Ovary (tissue), 9 donors: ENCODE data around the gene DNAH9. TPM values are rescaled to one million over a fixed set of nuclear protein-coding genes. Genes with fewer than 3 reads are reported as not detected.
"Not testable (repeated sequence)": the region's sequence is repeated elsewhere in the genome, so short reads cannot be mapped to it uniquely, and the experiment has no call there.

Experiments used
- DNase-seq, 5 donors: peaks; one replicate each; pipeline ENCODE4 v3.0.0-alpha.2; 2019 to 2020
- H3K27ac ChIP-seq, 2 donors: fragments of 200-600 bp; one replicate each; pipeline versions ENCODE4 v1.5.1 to v1.8.0; 2019 to 2022
- H3K27me3 ChIP-seq: fragments of 200-600 bp; one replicate; pipeline ENCODE4 v1.8.0; 2022
- H3K36me3 ChIP-seq: fragments of 200-600 bp; sonication (generic); one replicate; pipeline ENCODE4 v1.5.1; 2019
- H3K4me1 ChIP-seq: one replicate; pipeline ENCODE4 v1.8.1; 2013; ENCODE audit warnings: mild to moderate bottlenecking, moderate library complexity; ENCODE audit not compliant: insufficient read depth
- H3K4me3 ChIP-seq: fragments of 200-600 bp; sonication (generic); one replicate; pipeline ENCODE4 v1.5.1; 2017
- H3K9me3 ChIP-seq, 2 donors: fragments of 200-600 bp in 1 of 2; sonication (generic) in 1 of 2; one replicate each; pipeline versions ENCODE4 v1.5.1 to v1.8.1; 2013 to 2019; ENCODE audit warnings: mild to moderate bottlenecking in 1 of 2, moderate library complexity in 1 of 2
- CTCF ChIP-seq, 3 donors: fragments of 450-650 bp in 2 of 3; fragments of 200-600 bp in 1 of 3; IDR thresholded peaks; one replicate each; pipeline versions ENCODE4 v1.5.1 to v1.8.0; 2016 to 2022; ENCODE audit warnings: antibody characterized with exemption in 3 of 3, mild to moderate bottlenecking in 1 of 3
- EP300 ChIP-seq: sonication (generic); formaldehyde crosslinking; IDR thresholded peaks from one replicate; pipeline ENCODE4 v1.6.1; 2017; ENCODE audit warnings: antibody characterized with exemption
- POLR2A ChIP-seq: fragments of 450-650 bp; IDR thresholded peaks from one replicate; pipeline ENCODE4 v1.6.1; 2017; ENCODE audit warnings: antibody characterized with exemption, mild to moderate bottlenecking, moderate library complexity
- WGBS, 3 donors: extraction: QIAGEN DNeasy Blood & Tissue Kit in 1 of 3; methylation state at CpG; one replicate each; pipeline versions ENCODE4 v1.1.5 to v1.1.7; 2013 to 2017; 5-methylcytosine and 5-hydroxymethylcytosine counted together
- intact Hi-C, 4 donors: fragments of 100-400 bp; cut with DNase I; formaldehyde crosslinking; loops; one replicate each; pipeline versions ENCODE4 v1.11.0 to v1.15.1; 2022 to 2023
- polyA plus RNA-seq, 2 donors: library from polyadenylated mRNA; stranded (reverse); fragments of 200-250 nt in 1 of 2; fragments of 350-450 nt in 1 of 2; fragmentation: Illumina TruSeq in 1 of 2; extraction: RNeasy Lipid Tissue Mini Kit (QIAGEN cat#74804) in 1 of 2; gene quantifications; one replicate each; pipeline ENCODE4 v1.2.3, GENCODE V29; 2013 to 2014
- total RNA-seq, 7 donors: library from RNA; depleted of rRNA in 2 of 7; stranded (reverse); fragments of >200 nt in 2 of 7; fragmentation: NEBNext Ultra II Directional in 3 of 7; extraction: Animal tissue kit (Norgen Biotek cat#: 25700) in 3 of 7; gene quantifications; one replicate each; pipeline versions ENCODE4 v1.1.0 to v1.2.4, GENCODE V29; 2016 to 2023
- donor health status: DM: no; HTN: no; CAD: no; lungs with moderate emphysema.
- donor health status: DM: no; HTN: no; CAD: no.
- donor health status: Bipolar disorder and iron deficiency.
- donor health status: DM: yes; HTN: yes; CAD: no.
- donor health status: DM: no; HTN: no; CAD: no.
- donor health status: DM: yes; HTN: yes; CAD: no.

The DNAH9 gene
- total and polyA plus RNA-seq, 9 donors = 1.4 to 43.7 (median 3.4) TPM

- peak overlapping the region in 1 of 2 donors; percentile 4 for H3K27ac ChIP-seq
- intact Hi-C loops = no loop called here
- DNase-seq = peak; percentile 34 to 58 (median 50)
- no peaks in the 10 kb centered on the region for H3K9me3 ChIP-seq
- no peaks in the 10 kb centered on the region for H3K27me3 ChIP-seq
- TF ChIP-seq CTCF (IDR thresholded peaks at IDR 0.05) (no peak), POLR2A (no peak), EP300 (no peak)
- WGBS, 3 donors = 3 to 14% (median 7%) methylated on average over 6 of the region's 6 CpGs
- H3K4me1 ChIP-seq = no peaks in the 10 kb centered on the region
- H3K4me3 ChIP-seq = no peak overlapping the region
- no peaks in the 10 kb centered on the region for H3K36me3 ChIP-seq
Observed at GRCh38 chr17:11948789-11949188, 350.5 kb downstream of the DNAH9 start.

DNA sequence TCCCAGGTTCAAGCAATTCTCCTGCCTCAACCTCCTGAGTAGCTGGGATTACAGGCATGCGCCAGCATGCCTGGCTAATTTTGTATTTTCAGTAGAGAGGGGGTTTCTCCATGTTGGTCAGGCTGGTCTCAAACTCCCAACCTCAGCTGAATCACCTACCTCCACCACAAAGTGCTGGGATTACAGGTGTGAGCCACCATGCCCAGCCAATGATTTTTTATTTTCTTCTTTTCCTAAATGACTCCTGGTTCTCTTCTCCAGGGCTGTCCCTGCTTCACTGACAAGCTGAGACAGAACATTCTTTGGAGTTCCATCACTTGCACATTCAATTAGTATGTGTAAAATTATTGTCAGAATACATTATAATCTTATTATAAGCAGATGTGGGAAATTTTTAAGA is 351.3 kb downstream of the DNAH9 start:
- H3K4me1 ChIP-seq, H3K9me3 ChIP-seq, intact Hi-C loops, H3K27me3 ChIP-seq, H3K4me3 ChIP-seq, DNase-seq, H3K36me3 ChIP-seq, H3K27ac ChIP-seq: not testable (repeated sequence)
- WGBS, 3 donors = 95 to 96% (median 96%) methylated on average over 1 of the region's 1 CpG

- Histone ChIP-seq H3K4me3 (no peak overlapping the region), H3K9me3 (no peaks in the 10 kb centered on the region), H3K4me1 (no peaks in the 10 kb centered on the region), H3K36me3 (no peaks in the 10 kb centered on the region), H3K27ac (no peak overlapping the region), H3K27me3 (no peaks in the 10 kb centered on the region)
- no peak for DNase-seq
- intact Hi-C loops = no loop called here
- no peak for TF ChIP-seq CTCF (IDR thresholded peaks at IDR 0.05)
- no peak for TF ChIP-seq POLR2A
- no peak for TF ChIP-seq EP300
- WGBS, 3 donors = 72 to 80% (median 78%) methylated on average over 7 of the region's 7 CpGs
Observed at GRCh38 chr17:11950771-11951519, 352.7 kb downstream of the DNAH9 start.

- Histone ChIP-seq H3K9me3 (no peaks in the 10 kb centered on the region), H3K36me3 (no peaks in the 10 kb centered on the region), H3K27ac (no peak overlapping the region), H3K4me1 (no peaks in the 10 kb centered on the region), H3K4me3 (no peak overlapping the region), H3K27me3 (no peaks in the 10 kb centered on the region)
- DNase-seq = no peak
- 95 to 98% (median 98%) methylated on average over 3 of the region's 3 CpGs for WGBS, 3 donors
- TF ChIP-seq CTCF (IDR thresholded peaks at IDR 0.05) (no peak), EP300 (no peak), POLR2A (no peak)
- intact Hi-C loops = no loop called here
Observed at GRCh38 chr17:11952610-11953009, 354.3 kb downstream of the DNAH9 start.

- H3K4me3 ChIP-seq = no peak overlapping the region
- H3K9me3 ChIP-seq = no peaks in the 10 kb centered on the region
- H3K27me3 ChIP-seq = no peaks in the 10 kb centered on the region
- TF ChIP-seq EP300 = no peak
- no peak for TF ChIP-seq POLR2A
- no peak for TF ChIP-seq CTCF (IDR thresholded peaks at IDR 0.05)
- no peaks in the 10 kb centered on the region for H3K4me1 ChIP-seq
- intact Hi-C loops = no loop called here
- DNase-seq = no peak
- WGBS, 3 donors = 94 to 99% (median 97%) methylated on average over 1 of the region's 1 CpG
- H3K27ac ChIP-seq = no peak overlapping the region
- H3K36me3 ChIP-seq = no peaks in the 10 kb centered on the region
Observed at GRCh38 chr17:11953924-11954323, 355.7 kb downstream of the DNAH9 start.
